ENCODE results near the gene GGA1.

The GGA1 gene

DNA sequence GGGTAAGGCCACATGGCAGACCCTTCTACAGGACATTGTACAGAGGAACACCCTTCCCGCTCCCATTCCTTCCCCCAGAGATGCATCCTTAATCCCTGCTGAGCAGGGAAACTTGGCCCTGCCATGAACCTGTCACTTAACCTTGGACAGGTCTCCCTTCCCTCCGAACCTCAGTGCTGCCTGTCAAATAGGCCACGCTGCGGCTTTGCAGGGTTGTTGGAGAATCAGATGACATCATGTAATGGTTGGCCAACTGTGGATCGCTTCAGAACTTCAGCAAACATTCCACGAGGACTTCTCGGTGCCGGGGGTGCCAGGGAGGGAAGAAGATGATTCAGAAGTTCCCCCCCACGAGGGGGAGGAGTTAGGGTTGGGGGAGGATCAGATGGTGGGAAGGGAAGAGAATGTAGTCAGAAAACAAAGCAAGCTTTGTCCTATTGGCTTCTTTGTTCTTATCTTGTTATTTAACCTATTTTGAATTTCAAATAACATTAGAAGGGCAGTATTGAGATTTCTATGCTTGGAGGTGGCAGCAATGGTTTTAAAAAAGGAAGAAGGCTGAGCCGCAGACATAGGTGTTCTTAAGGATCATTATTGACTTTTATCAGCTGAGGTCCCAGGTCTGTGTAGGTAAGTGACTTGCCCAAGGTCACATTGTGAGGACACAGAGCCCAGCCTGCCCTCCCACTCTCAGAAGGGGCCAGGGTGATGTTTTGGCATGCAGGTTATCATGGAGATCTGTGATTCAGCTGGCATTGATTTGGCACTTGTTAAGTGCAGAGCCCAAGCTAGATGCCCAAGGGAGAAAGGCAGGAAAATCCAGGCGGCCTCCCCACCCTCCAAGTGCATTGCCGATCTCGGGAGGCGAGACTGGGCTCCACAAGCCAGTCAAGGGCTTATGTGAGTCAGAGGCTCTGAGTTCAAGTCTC, 45.2 kb upstream of the GGA1 start:
- TF ChIP-seq, protein P1, sequence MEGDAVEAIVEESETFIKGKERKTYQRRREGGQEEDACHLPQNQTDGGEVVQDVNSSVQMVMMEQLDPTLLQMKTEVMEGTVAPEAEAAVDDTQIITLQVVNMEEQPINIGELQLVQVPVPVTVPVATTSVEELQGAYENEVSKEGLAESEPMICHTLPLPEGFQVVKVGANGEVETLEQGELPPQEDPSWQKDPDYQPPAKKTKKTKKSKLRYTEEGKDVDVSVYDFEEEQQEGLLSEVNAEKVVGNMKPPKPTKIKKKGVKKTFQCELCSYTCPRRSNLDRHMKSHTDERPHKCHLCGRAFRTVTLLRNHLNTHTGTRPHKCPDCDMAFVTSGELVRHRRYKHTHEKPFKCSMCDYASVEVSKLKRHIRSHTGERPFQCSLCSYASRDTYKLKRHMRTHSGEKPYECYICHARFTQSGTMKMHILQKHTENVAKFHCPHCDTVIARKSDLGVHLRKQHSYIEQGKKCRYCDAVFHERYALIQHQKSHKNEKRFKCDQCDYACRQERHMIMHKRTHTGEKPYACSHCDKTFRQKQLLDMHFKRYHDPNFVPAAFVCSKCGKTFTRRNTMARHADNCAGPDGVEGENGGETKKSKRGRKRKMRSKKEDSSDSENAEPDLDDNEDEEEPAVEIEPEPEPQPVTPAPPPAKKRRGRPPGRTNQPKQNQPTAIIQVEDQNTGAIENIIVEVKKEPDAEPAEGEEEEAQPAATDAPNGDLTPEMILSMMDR (IDR thresholded peaks at IDR 0.05) = no peak

DNA sequence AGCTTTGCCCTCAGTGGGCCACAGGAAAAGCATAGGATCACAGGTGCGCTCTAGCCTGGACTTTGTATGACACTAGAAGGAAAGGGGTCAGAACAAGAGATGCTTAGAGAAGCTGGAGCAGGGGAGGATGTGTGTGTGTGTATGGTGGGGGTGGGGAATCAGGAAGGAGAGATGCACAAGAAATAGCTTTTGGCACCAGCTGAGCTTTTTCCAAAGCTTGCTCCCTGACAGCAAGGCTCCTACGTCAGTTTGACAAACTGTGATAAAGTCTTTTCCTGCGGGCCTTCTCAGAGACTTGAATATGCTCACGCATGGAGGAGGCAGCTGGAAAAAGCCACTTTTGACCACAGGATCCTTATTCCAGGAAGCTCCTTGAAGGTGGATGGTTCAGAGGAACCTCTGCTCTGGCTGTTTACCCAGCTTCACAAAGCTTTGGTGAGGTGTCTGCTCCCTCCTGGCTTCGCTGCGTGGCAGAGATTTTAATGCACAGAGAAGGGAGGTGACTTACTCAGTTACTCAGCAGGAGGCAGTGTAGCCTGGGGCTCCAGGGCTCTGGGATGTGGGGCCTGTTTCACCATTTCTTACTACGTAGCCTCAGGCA, 44.4 kb upstream of the GGA1 start:
- TF ChIP-seq, protein P1 (IDR thresholded peaks at IDR 0.05) = no peak

DNA sequence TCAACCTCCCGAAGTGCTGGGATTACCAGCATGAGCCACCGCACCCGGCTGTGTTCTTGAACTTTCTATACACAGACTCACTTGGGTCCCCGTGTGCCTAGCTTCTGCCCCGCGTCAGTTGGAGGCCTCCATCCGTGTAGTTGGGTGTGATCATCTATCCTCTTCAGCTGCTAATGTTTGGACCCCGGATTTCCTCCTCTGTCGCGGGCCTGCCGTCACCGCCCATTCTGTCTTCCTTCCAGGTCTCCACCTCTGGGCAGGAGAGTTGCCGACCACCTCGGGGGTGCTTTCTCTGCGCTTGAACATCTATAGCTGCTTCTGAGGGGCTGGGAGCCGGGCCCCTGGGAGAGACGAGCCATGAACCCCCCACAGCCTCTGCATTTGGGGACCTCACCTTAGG, 42.8 kb upstream of the GGA1 start:
- TF ChIP-seq, protein P1 (IDR thresholded peaks at IDR 0.05) = no peak

DNA sequence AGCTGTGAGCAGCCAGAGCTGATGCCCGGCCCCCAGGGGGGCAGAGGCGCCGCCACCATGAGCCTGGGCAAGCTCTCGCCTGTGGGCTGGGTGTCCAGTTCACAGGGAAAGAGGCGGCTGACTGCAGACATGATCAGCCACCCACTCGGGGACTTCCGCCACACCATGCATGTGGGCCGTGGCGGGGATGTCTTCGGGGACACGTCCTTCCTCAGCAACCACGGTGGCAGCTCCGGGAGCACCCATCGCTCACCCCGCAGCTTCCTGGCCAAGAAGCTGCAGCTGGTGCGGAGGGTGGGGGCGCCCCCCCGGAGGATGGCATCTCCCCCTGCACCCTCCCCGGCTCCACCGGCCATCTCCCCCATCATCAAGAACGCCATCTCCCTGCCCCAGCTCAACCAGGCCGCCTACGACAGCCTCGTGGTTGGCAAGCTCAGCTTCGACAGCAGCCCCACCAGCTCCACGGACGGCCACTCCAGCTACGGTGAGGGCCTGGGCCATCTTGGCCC, 42.3 kb upstream of the GGA1 start:
- TF ChIP-seq, protein P1 (IDR thresholded peaks at IDR 0.05) = no peak

DNA sequence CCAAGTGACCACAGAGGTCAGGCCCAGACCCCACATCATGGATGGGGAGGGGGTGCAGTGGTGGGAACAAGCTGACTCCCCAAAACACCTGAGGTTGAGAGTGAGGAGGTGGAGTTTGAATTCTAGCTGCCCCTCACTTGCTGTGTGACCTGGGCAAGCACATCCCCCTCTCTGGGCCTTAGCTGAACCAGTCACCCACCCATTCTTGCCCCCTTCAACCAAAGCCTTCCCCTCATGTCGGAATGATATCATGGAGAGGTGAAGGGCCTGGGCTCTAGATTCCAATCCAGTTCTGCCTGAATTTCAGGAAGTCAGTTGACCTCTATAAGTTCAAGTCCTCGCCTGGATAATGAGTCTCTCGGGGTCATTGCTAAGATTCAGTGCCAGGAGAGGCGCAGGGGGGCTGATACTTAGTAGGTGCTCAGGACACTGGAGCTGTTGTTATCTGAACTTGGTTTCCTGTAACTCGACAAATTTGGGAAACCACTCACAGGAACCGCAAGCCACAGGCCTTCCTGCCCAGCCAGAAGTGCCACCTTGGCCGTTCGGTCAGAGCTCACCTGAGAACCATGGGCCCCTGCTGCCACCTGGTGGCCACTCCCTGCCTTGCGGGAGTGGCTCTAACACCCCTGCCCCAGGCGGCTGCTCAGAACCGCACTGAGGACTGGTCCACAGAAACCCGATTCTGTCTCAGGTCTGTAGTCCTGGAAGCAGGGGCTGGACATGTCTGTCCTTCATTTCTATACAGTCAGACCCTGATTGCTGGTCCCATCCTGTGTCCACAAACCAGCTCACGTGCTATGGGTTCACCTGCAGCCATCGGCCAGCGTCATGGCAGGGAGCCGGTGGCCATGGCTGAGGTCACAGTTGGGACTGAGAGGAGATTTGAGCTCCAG, 41.5 kb upstream of the GGA1 start:
- TF ChIP-seq, protein P1 (IDR thresholded peaks at IDR 0.05) = peak; percentile 94

DNA sequence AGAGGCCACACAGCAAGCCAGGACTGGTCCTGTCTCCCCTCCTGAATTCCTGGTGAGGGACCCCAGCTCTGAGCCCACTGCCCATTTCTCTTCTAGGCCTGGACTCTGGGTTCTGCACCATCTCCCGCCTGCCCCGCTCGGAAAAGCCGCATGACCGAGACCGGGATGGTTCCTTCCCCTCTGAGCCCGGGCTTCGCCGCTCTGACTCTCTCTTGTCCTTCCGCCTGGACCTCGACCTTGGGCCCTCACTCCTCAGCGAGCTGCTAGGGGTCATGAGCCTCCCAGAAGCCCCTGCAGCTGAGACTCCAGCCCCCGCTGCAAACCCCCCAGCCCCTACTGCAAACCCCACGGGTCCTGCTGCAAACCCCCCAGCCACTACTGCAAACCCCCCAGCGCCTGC, 40.6 kb upstream of the GGA1 start:
- TF ChIP-seq, protein P1 (IDR thresholded peaks at IDR 0.05) = no peak

DNA sequence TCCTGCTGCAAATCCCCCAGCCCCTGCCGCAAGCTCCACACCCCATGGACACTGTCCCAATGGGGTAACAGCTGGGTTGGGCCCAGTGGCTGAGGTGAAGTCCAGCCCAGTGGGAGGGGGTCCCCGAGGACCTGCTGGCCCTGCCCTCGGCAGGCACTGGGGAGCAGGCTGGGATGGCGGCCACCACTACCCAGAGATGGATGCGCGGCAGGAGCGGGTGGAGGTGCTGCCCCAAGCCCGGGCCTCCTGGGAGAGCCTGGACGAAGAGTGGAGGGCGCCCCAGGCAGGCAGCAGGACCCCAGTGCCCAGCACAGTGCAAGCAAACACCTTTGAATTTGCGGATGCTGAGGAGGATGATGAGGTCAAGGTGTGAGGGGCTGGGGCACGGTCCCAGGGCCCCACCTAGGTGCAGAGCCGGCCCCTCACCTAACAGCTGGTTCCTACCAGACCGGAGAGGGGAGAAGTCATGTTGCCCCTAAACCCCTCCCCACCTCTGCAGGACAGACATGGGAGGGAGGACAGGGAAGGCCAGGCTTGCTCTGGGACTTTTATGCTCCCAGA, 40.1 kb upstream of the GGA1 start:
- TF ChIP-seq, protein P1 (IDR thresholded peaks at IDR 0.05) = no peak

All from LNCAP (cell line).